ENCODE results near the gene ZYX.
"Not testable (repeated sequence)": the region's sequence is repeated elsewhere in the genome, so short reads cannot be mapped to it uniquely, and the experiment has no call there.

The ZYX gene

DNA sequence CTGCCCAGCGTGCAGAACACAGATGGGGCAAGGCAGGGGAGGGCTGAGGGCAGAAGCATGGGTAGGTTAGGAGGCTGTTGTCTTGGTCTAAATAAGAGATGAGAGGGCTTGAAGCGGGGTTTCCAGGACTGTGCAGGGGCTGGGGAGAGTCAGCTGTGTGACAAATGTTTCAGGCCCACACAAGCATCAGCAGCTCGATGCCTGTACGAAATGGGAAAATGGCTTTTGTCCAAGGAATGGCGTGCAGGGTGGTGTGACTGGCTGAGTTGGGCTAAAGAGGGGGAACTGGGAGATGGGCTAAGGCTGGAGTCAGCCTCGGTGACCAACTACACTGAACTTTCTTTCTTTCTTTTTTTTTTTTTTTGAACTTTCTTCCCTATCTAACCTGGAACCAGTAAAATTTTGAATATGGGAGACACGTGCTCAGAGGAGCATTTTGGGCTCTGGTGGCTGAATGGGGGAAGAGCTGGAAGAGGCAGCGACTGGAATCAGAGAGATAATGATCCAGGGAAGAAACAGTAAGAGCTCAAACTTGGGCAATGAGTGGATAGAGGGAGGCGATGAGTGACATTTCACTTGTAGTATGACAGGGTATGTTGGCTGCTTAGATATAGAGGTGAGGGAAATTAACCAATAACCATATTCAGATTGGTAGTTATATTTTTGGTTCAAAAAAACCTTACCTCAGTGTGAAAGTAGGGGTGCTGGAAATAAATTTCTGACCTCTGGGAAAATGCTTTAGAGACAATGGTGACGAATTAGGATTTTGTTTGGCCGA is 37.7 kb downstream of the ZYX start:
- in situ Hi-C loops (cut with HindIII; ENCODE audit: low sequenced_read_pairs), result no loop called here
- DNase-seq (ENCODE audit: low read depth), result no peak
- TF ChIP-seq, protein P1, sequence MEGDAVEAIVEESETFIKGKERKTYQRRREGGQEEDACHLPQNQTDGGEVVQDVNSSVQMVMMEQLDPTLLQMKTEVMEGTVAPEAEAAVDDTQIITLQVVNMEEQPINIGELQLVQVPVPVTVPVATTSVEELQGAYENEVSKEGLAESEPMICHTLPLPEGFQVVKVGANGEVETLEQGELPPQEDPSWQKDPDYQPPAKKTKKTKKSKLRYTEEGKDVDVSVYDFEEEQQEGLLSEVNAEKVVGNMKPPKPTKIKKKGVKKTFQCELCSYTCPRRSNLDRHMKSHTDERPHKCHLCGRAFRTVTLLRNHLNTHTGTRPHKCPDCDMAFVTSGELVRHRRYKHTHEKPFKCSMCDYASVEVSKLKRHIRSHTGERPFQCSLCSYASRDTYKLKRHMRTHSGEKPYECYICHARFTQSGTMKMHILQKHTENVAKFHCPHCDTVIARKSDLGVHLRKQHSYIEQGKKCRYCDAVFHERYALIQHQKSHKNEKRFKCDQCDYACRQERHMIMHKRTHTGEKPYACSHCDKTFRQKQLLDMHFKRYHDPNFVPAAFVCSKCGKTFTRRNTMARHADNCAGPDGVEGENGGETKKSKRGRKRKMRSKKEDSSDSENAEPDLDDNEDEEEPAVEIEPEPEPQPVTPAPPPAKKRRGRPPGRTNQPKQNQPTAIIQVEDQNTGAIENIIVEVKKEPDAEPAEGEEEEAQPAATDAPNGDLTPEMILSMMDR (IDR thresholded peaks at IDR 0.05; ENCODE audit: low read depth, low read length, missing control alignments), result no peak
- no peak overlapping the region for H3K4me3 ChIP-seq (ENCODE audit: low read depth, low read length)

DNA sequence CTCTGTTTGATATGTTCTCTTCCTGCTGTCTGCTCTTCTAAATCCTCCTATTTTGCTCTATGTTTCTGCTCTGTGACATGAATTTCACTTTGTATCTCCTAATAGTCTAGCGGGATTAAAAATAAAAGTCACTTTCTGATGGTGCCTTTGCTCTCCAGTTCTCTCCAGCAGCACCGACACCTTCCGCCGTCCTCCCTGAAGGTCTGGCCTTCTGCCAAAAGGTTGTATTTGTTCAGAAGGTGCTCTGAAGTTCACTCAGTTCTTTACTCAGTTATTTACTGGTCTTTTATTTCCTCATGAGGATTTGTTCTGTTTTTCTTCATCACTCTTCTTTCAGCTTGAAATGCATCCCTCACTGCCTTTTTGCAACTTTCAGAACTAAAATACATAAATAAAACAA is 38.7 kb downstream of the ZYX start:
- no peak for DNase-seq (ENCODE audit: low read depth)
- TF ChIP-seq, protein P1 (IDR thresholded peaks at IDR 0.05; ENCODE audit: low read depth, low read length, missing control alignments), result no peak
- in situ Hi-C loops (cut with HindIII; ENCODE audit: low sequenced_read_pairs), result no loop called here
- no peak overlapping the region for H3K4me3 ChIP-seq (ENCODE audit: low read depth, low read length)

DNA sequence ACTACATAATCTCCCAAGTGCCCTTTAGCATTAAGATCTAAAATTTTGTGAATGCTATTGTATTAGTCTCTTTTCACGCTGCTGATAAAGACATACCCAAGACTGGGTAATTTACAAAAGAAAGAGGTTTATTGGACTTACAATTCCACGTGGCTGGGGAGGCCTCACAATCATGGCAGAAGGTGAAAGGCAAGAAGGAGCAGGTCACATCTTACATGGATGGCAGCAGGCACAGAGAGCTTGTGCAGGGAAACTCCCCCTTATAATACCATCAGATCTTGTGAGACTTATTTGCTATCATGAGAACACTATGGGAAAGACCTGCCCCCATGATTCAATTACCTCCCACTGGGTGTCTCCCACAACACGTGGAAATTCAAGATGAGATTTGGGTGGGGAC is 39.5 kb downstream of the ZYX start:
- in situ Hi-C loops (cut with HindIII; ENCODE audit: low sequenced_read_pairs); H3K4me3 ChIP-seq (ENCODE audit: low read depth, low read length); DNase-seq (ENCODE audit: low read depth): not testable (repeated sequence)

DNA sequence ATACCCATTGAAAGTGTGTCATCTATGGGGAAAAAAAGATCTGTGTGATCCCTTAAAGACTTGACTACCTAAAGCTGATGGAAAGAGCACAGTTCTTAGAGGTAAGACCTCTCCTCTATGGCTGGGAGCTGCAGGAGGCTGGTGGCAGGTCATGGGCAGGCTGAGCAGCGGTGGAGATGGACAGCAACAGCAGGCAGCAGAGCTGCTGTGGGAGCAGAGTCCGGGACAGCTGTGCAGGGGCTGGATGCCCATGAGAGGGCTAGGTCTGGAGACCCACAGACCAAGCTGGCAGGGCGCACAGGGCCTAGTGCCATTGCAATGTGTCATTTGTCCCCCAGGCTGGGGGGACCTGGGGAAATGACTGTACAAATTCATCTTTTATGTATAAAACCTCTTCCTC is 40.9 kb downstream of the ZYX start:
- in situ Hi-C loops (cut with HindIII; ENCODE audit: low sequenced_read_pairs), result no loop called here
- DNase-seq (ENCODE audit: low read depth), result no peak
- TF ChIP-seq, protein P1 (IDR thresholded peaks at IDR 0.05; ENCODE audit: low read depth, low read length, missing control alignments), result no peak
- H3K4me3 ChIP-seq (ENCODE audit: low read depth, low read length), result no peak overlapping the region

DNA sequence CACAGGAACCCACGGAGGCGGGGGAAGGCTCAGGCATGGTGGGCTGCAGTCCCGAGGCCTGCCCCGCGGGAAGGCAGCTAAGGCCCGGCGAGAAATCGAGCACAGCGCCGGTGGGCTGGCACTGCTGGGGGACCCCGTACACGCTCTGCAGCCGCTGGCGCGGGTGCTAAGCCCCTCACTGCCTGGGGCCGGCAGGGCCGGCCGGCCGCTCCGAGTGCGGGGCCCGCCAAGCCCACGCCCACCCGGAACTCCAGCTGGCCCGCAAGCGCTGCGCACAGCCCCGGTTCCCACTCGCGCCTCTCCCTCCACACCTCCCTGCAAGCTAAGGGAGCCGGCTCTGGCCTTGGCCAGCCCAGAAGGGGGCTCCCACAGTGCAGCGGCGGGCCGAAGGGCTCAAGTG is 43.3 kb downstream of the ZYX start:
- H3K4me3 ChIP-seq (ENCODE audit: low read depth, low read length); DNase-seq (ENCODE audit: low read depth); in situ Hi-C loops (cut with HindIII; ENCODE audit: low sequenced_read_pairs): not testable (repeated sequence)

DNA sequence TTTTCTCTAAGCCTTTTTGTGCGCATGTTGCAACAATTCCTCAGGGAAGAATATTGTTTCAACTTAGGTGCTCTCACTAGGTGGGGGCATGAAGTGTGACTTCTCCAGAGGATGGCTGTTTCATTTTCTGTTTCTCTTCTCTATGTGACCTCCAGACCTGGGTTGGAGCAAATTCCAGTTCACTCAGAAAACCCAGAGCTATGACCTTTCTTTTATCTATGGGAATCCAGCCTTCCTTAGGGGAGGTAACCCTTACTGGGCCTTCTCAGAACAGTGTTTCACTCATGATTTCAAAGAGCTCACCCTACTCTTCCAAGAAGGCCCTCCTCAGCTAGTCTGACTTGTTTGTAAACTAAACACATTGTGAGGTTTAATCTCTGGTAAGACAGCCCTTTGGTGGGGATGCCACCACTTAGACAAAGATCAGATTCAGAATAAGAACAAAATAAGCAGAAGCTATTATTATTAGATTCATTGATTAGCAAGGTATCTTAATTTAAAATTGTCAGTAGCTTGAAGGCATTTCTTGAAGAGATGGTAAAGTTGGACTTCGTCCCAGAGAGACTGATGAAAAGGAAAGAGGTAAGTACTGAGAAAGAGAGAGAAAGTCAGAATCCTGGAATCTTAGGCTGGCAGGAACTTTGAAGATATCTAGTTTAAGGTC is 45.5 kb downstream of the ZYX start:
- no peak overlapping the region for H3K4me3 ChIP-seq (ENCODE audit: low read depth, low read length)
- no peak for DNase-seq (ENCODE audit: low read depth)
- in situ Hi-C loops (cut with HindIII; ENCODE audit: low sequenced_read_pairs), result no loop called here

DNA sequence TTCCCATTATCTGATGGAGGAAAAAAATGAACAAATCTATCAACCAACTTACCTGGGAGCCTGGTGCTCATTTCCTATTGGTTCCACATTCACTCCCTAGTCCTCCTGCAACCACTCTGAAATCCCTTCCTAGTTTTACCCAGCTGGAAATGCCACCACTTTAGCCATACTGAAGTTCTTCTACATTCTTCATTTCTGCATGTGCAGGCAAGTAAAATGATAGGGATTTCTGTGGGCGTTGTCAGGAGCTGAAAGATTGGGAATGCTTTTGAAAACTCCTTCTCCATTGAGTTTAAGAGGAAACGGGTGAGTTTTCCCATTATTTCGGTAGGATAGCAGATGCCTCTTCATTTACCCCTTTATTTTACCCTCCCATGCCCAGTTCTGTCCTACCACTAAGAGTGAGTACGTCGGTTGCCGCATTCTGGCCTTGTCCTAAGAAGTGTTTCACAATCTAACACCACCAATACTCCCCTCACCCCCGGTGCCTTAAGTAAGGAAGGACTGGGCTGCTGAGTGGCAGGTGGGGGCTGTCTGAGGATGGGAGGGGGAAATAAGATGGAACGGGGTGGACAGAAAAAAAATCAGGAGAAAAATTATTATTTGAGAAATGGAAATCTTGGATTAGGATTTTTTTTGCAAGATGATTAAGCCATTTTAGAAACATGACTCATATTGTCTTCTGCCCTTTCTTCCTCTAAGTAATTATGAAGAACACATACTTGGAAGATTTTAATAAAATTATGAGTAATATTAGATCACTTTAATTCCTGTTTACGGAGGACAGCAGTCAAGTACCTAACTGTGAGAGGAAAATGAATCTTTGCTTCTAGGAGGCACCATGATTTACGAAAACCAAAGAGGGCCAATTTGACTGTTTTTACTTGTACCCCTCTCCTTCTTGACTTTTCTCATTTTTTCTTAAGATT is 48.9 kb downstream of the ZYX start:
- DNase-seq (ENCODE audit: low read depth), result no peak
- H3K4me3 ChIP-seq (ENCODE audit: low read depth, low read length), result no peak overlapping the region
- TF ChIP-seq, protein P1 (IDR thresholded peaks at IDR 0.05; ENCODE audit: low read depth, low read length, missing control alignments), result no peak
- in situ Hi-C loops (cut with HindIII; ENCODE audit: low sequenced_read_pairs), result no loop called here

More for the DNA sequence above, 45.5 kb downstream of the ZYX start:
- TF ChIP-seq, protein P1 (IDR thresholded peaks at IDR 0.05; ENCODE audit: low read depth, low read length, missing control alignments), result no peak

All from astrocyte of the cerebellum (primary cell).